Measurements from ENCODE around the gene ITCH. TPM values are rescaled to one million over a fixed set of nuclear protein-coding genes. Genes with fewer than 3 reads are reported as not detected.
"Not testable (repeated sequence)": the region's sequence is repeated elsewhere in the genome, so short reads cannot be mapped to it uniquely, and the experiment has no call there.

ITCH gene
- total and polyA plus RNA-seq, 12 donors = 6.7 to 47.5 (median 39.1) TPM

DNA sequence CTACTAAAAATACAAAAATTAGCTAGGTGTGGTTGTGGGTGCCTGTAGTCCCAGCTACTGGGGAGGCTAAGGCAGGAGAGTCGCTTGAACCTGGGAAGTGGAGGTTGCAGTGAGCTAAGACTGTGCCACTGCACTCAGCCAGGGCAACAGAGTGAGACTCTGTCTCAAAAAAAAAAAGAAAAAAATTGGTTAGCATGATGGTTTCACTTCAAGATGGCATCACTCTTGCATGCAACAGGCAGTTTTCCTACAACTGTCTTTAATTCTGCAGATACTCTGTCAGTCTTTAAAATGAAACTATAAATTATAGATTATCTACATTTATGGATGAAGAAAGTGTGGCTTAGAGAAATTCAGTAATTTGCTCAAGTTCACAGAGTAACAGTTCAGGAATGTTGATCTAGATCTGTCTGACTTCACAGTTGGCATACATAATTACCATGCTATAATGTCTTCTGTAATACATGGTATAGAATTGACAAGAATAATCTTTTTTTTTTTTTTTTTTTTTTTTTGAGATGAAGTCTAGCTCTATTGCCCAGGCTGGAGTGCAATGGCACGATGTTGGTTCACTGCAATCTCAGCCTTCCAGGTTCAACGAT, 27.0 kb downstream of the ITCH start:
- intact Hi-C loops (cut with DNase I) = no loop called here
- TF ChIP-seq, protein P1, sequence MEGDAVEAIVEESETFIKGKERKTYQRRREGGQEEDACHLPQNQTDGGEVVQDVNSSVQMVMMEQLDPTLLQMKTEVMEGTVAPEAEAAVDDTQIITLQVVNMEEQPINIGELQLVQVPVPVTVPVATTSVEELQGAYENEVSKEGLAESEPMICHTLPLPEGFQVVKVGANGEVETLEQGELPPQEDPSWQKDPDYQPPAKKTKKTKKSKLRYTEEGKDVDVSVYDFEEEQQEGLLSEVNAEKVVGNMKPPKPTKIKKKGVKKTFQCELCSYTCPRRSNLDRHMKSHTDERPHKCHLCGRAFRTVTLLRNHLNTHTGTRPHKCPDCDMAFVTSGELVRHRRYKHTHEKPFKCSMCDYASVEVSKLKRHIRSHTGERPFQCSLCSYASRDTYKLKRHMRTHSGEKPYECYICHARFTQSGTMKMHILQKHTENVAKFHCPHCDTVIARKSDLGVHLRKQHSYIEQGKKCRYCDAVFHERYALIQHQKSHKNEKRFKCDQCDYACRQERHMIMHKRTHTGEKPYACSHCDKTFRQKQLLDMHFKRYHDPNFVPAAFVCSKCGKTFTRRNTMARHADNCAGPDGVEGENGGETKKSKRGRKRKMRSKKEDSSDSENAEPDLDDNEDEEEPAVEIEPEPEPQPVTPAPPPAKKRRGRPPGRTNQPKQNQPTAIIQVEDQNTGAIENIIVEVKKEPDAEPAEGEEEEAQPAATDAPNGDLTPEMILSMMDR (IDR thresholded peaks at IDR 0.05) = no peak
- ATAC-seq = no peak
- Histone ChIP-seq H3K4me3 (no peak overlapping the region), H3K27me3 (no peaks in the 10 kb centered on the region), H3K4me1 (peaks cover 7 to 60% (median 51%) of the 10 kb centered on the region in 9 donors), H3K27ac (no peak overlapping the region), H3K36me3 (peaks cover 0 to 55% (median 4%) of the 10 kb centered on the region in 9 donors), H3K9me3 (no peaks in the 10 kb centered on the region)
- 99 to 100% methylated on average over 3 of the region's 3 CpGs for WGBS, 2 donors
- DNase-seq = no peak

- peaks cover 0 to 96% (median 4%) of the 10 kb centered on the region in 9 donors for H3K36me3 ChIP-seq
- no peak for DNase-seq
These were observed 33.3 kb downstream of the ITCH start for GRCh38 chr20:34396408-34396807.

DNA sequence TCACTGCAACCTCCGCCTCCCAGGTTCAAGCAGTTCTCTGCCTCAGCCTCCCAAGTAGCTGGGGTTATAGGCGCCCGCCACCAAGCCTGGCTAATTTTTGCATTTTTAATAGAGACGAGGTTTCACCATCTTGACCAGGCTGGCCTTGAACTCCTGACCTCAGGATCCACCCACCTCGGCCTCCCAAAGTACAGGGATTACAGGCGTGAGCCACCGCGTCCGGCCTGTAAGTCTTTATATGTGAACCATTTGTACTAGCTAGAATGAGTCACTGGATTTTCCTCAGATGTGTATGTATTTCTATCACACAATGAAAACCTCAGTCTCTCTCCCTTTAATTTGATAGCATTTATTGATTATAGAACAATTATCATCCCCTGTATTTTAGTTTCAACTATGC, 34.0 kb downstream of the ITCH start:
- Histone ChIP-seq H3K4me3 (no peak overlapping the region), H3K27ac (no peak overlapping the region), H3K9me3 (no peaks in the 10 kb centered on the region), H3K27me3 (no peaks in the 10 kb centered on the region), H3K4me1 (peaks cover 0 to 19% (median 9%) of the 10 kb centered on the region in 9 donors), H3K36me3 (peaks cover 0 to 98% (median 4%) of the 10 kb centered on the region in 9 donors)
- TF ChIP-seq, protein P1 (IDR thresholded peaks at IDR 0.05) = no peak
- intact Hi-C loops (cut with DNase I) = no loop called here
- no peak for ATAC-seq
- DNase-seq = no peak
- WGBS, 2 donors = 95 to 98% methylated on average over 9 of the region's 9 CpGs

More at GRCh38 chr20:34396408-34396807, 33.3 kb downstream of the ITCH start:
- WGBS, 2 donors = 90 to 95% methylated on average over 5 of the region's 5 CpGs
- H3K4me1 ChIP-seq = peaks cover 0 to 18% (median 4%) of the 10 kb centered on the region in 9 donors
- no peaks in the 10 kb centered on the region for H3K27me3 ChIP-seq
- no peak overlapping the region for H3K4me3 ChIP-seq
- no peak for ATAC-seq
- no peak overlapping the region for H3K27ac ChIP-seq
- TF ChIP-seq, protein P1 (IDR thresholded peaks at IDR 0.05) = no peak
- no peaks in the 10 kb centered on the region for H3K9me3 ChIP-seq
- intact Hi-C loops (cut with DNase I) = no loop called here

DNA sequence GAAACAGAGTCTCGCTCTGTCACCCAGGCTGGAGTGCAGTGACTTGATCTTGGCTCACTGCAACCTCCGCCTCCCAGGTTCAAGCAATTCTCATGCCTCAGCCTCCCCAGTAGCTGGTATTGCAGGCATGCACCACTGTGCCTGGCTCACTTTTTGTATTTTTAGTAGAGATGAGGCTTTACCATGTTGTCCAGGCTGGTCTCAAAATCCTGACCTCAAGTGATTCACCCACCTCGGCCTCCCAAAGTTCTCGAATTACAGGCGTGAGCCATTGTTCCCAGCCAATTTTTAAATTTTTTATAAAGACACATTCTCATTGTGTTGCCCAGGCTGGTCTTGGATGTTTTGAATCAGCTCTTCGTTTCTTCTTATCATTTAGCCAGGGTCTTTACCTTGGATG, 37.7 kb downstream of the ITCH start:
- peaks cover 0 to 68% (median 0%) of the 10 kb centered on the region in 9 donors for H3K36me3 ChIP-seq
- H3K27me3 ChIP-seq; ATAC-seq; DNase-seq; H3K27ac ChIP-seq; H3K4me3 ChIP-seq; H3K9me3 ChIP-seq; intact Hi-C loops (cut with DNase I): not testable (repeated sequence)
- H3K4me1 ChIP-seq = peaks cover 0 to 54% (median 39%) of the 10 kb centered on the region in 9 donors
- WGBS, 2 donors = 86 to 88% methylated on average over 6 of the region's 6 CpGs

DNA sequence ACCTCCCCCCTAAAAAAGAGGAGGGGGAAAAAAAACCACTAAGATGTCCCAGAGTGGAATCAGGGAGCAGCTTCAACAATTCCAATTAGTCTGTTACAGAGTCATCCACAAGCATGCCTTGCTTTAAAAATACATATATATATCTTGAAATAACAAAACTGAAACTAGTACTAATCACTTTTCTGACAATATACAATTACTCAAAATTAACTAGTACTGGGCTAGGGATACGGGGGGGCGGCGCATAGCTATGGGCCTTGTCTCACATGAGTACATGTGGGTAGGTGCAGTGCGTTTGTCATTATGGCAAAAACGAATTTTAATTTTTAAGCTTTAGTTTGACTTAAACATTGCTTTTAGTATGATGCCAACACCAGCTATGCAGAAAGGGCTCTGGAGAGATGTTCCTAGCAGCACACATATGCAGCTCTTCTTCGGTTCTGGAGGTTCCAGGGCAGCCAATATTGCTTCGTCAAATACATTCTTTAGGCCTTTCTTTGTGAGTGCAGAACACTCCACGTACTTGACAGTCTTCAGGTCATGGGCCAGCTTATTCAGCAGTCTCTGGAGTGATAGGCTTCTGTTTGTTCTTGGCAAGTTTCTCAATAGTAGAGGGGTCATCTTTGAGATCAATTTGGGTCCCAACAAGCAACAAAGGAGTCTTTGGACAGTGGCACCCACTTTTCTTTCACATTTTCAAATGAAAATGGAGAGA, 38.8 kb downstream of the ITCH start:
- Histone ChIP-seq H3K4me3 (no peak overlapping the region), H3K36me3 (peaks cover 0 to 62% (median 0%) of the 10 kb centered on the region in 9 donors), H3K4me1 (peaks cover 0 to 56% (median 39%) of the 10 kb centered on the region in 9 donors), H3K9me3 (no peaks in the 10 kb centered on the region), H3K27me3 (no peaks in the 10 kb centered on the region), H3K27ac (no peak overlapping the region)
- no peak for DNase-seq
- intact Hi-C loops (cut with DNase I) = no loop called here
- TF ChIP-seq, protein P1 (IDR thresholded peaks at IDR 0.05) = no peak
- 80 to 81% methylated on average over 8 of the region's 8 CpGs for WGBS, 2 donors
- ATAC-seq = no peak
